PC-3 (cell line): ENCODE data around the gene ALOX12B. TPM values are rescaled to one million over a fixed set of nuclear protein-coding genes. Genes with fewer than 3 reads are reported as not detected.

Source experiments
- ATAC-seq: fragments of 200-7000 bp; cut with Tn5 transposase; 2 replicates; pipeline ENCODE4 v1.9.1; 2020; ENCODE audit warnings: mild to moderate bottlenecking, moderate library complexity
- BruUV-seq: library from RNA; stranded (reverse); fragments of 400-500 nt; replicated peaks from 2 replicates; lab custom pipeline; 2021; lab: Mats Ljungman, UMichigan
- CTCF ChIA-PET: fragments of 300-600 bp; sonication (Branson Sonifier 250); formaldehyde crosslinking; loops from one replicate; lab custom pipeline; 2022; ENCODE audit warnings: antibody characterized with exemption; lab: Charles Lee
- POLR2A ChIA-PET: fragments of 300-600 bp; sonication (Branson Sonifier 250); formaldehyde crosslinking; loops from one replicate; lab custom pipeline; 2022; ENCODE audit warnings: antibody characterized with exemption; ENCODE audit not compliant: unreplicated experiment; lab: Charles Lee
- DNase-seq: peaks from one replicate; pipeline ENCODE4 v3.0.0-alpha.2; 2015
- H2AFZ ChIP-seq: fragments of 300-600 bp; sonication (generic); 2 replicates; pipeline ENCODE4 v1.6.0; 2016; ENCODE audit warnings: antibody characterized with exemption, low read length
- H3F3A ChIP-seq: fragments of 300-600 bp; sonication (generic); one replicate; pipeline ENCODE4 v1.6.0; 2017; ENCODE audit warnings: antibody characterized with exemption, low read length, control low read depth, mild to moderate bottlenecking; ENCODE audit not compliant: unreplicated experiment
- H3K27ac ChIP-seq: fragments of 300-600 bp; sonication (generic); 2 replicates; pipeline ENCODE4 v1.5.1; 2016; ENCODE audit warnings: mild to moderate bottlenecking, low read length
- H3K27me3 ChIP-seq: fragments of 300-600 bp; sonication (generic); 2 replicates; pipeline ENCODE4 v1.6.1; 2016; ENCODE audit warnings: low read length, mixed read lengths
- H3K36me3 ChIP-seq: fragments of 300-600 bp; sonication (generic); 2 replicates; pipeline ENCODE4 v1.6.1; 2016; ENCODE audit warnings: low read depth, mixed run types, low read length, mixed read lengths
- H3K4me1 ChIP-seq: fragments of 300-600 bp; sonication (generic); 2 replicates; pipeline ENCODE4 v1.5.1; 2016; ENCODE audit warnings: low read length; ENCODE audit not compliant: insufficient read depth
- H3K4me2 ChIP-seq: fragments of 300-600 bp; sonication (generic); 2 replicates; pipeline ENCODE4 v1.6.0; 2016; ENCODE audit warnings: low read length
- H3K4me3 ChIP-seq: fragments of 300-600 bp; sonication (generic); 2 replicates; pipeline ENCODE4 v1.5.1; 2016; ENCODE audit warnings: mild to moderate bottlenecking, low read length, mixed read lengths
- H3K79me2 ChIP-seq: fragments of 300-600 bp; sonication (generic); 2 replicates; pipeline ENCODE4 v1.6.1; 2017; ENCODE audit warnings: low read length, mixed read lengths
- H3K9ac ChIP-seq: fragments of 300-600 bp; sonication (generic); 2 replicates; pipeline ENCODE4 v1.6.0; 2016; ENCODE audit warnings: mild to moderate bottlenecking, low read length
- H3K9me2 ChIP-seq: fragments of 300-600 bp; sonication (generic); replicated peaks from 2 replicates; pipeline ENCODE4 v1.6.1; 2016; ENCODE audit warnings: mixed run types, low read length, mixed read lengths
- H3K9me3 ChIP-seq: fragments of 300-600 bp; sonication (generic); 2 replicates; pipeline ENCODE4 v1.6.1; 2016; ENCODE audit warnings: low read length, mixed read lengths
- H4K20me1 ChIP-seq: fragments of 300-600 bp; sonication (generic); 2 replicates; pipeline ENCODE4 v1.6.1; 2016; ENCODE audit warnings: low read length, mixed read lengths
- CTCF ChIP-seq: fragments of 300-600 bp; sonication (generic); conservative IDR thresholded peaks from 2 replicates; pipeline ENCODE4 v1.5.1; 2017; ENCODE audit warnings: antibody characterized with exemption, low read depth, mild to moderate bottlenecking, low read length
- EZH2 ChIP-seq: fragments of 300-600 bp; sonication (generic); IDR thresholded peaks from one replicate; pipeline ENCODE4 v1.6.1; 2017; ENCODE audit warnings: antibody characterized with exemption, mild to moderate bottlenecking, low read length; ENCODE audit not compliant: unreplicated experiment
- EZH2phosphoT487 ChIP-seq: fragments of 300-600 bp; sonication (generic); IDR thresholded peaks from 2 replicates; pipeline ENCODE4 v1.6.1; 2018; ENCODE audit warnings: mild to moderate bottlenecking, antibody characterized with exemption, low read length, borderline replicate concordance
- intact Hi-C: fragments of 100-400 bp; cut with micrococcal nuclease; formaldehyde crosslinking; loops from 2 replicates; pipeline ENCODE4 v1.9.0; 2023
- total RNA-seq: library from RNA; depleted of rRNA; stranded (reverse); fragments of >200 nt; gene quantifications from 2 replicates; pipeline ENCODE4 v1.2.3, GENCODE V29; 2014

ALOX12B gene
- total RNA-seq, 1 experiment from 2014 or later, result 0.55 TPM

GRCh38 chr17:8038954-8039610 is 48.4 kb downstream of the ALOX12B start, which contains the start of gene ALOX15B:
Gene ALOX15B (plus strand): TSS chr17:8039059. CDS start chr17:8039156, 97 bp downstream.
- Histone ChIP-seq H3K36me3 (no peaks in the 10 kb centered on the region), H3K4me3 (no peak within 1 kb of the TSS), H3K79me2 (no peaks in the 10 kb centered on the region), H3K27ac (no peak within 1 kb of the TSS), H2AFZ (no peak within 1 kb of the TSS), H3K27me3 (no peaks in the 10 kb centered on the region), H3K4me2 (no peak within 1 kb of the TSS), H3K9me2 (no peaks in the 10 kb centered on the region), H4K20me1 (no peaks in the 10 kb centered on the region), H3K9ac (no peak within 1 kb of the TSS), H3K4me1 (peaks cover 11% of the 10 kb centered on the region), H3F3A (no peaks in the 10 kb centered on the region), H3K9me3 (no peaks in the 10 kb centered on the region)
- DNase-seq (no peak), ATAC-seq (no peak)
- intact Hi-C loops, result no loop called here
- TF ChIP-seq CTCF (no peak), EZH2 (no peak), EZH2phosphoT487 (no peak)
- CTCF ChIA-PET, result no interaction called here
- BruUV-seq, result no TSS peak
- POLR2A ChIA-PET, result no interaction called here

- Histone ChIP-seq H3K4me3 (no peak overlapping the region), H3K4me1 (peaks cover 31% of the 10 kb centered on the region), H3K27ac (peak overlapping the region; percentile 51), H3K9ac (no peak overlapping the region), H3K36me3 (no peaks in the 10 kb centered on the region), H3K79me2 (no peaks in the 10 kb centered on the region), H3K27me3 (no peaks in the 10 kb centered on the region), H3F3A (no peaks in the 10 kb centered on the region), H3K4me2 (no peak overlapping the region), H2AFZ (no peak overlapping the region), H3K9me2 (no peaks in the 10 kb centered on the region), H4K20me1 (no peaks in the 10 kb centered on the region), H3K9me3 (no peaks in the 10 kb centered on the region)
- intact Hi-C loops, result no loop called here
- POLR2A ChIA-PET, result interaction anchor here (0.6 kb wide), 1 partner anchor 16 kb away, joined by 12 read pairs; no protein-coding TSS in a partner anchor
- CTCF ChIA-PET, result interaction anchor here (0.6 to 1.6 kb wide), 2 partner anchors 15 to 62 kb away, joined by 3 to 4 read pairs; no protein-coding TSS in a partner anchor
- DNase-seq, result no peak
- ATAC-seq, result no peak
- no TSS peak for BruUV-seq
- TF ChIP-seq EZH2phosphoT487 (no peak), CTCF (no peak), EZH2 (no peak)
These were observed 55.1 kb downstream of the ALOX12B start for GRCh38 chr17:8032442-8032841.

GRCh38 chr17:8031950-8032349 is 55.6 kb downstream of the ALOX12B start:
- H3K9me2 ChIP-seq, result no peaks in the 10 kb centered on the region
- no TSS peak for BruUV-seq

More at GRCh38 chr17:8031950-8032349, 55.6 kb downstream of the ALOX12B start:
- no peak for TF ChIP-seq CTCF
- TF ChIP-seq EZH2phosphoT487, result no peak
- TF ChIP-seq EZH2, result no peak
- H3K79me2 ChIP-seq, result no peaks in the 10 kb centered on the region
- POLR2A ChIA-PET, result no interaction called here
- no peak overlapping the region for H3K4me2 ChIP-seq
- CTCF ChIA-PET, result interaction anchor here (1.6 kb wide), 1 partner anchor 14 kb away, joined by 4 read pairs; no protein-coding TSS in a partner anchor
- intact Hi-C loops, result no loop called here
- H3K36me3 ChIP-seq, result no peaks in the 10 kb centered on the region
- no peaks in the 10 kb centered on the region for H3K27me3 ChIP-seq
- H2AFZ ChIP-seq, result no peak overlapping the region
- H3K27ac ChIP-seq, result no peak overlapping the region
- no peak overlapping the region for H3K9ac ChIP-seq
- no peaks in the 10 kb centered on the region for H4K20me1 ChIP-seq
- DNase-seq, result no peak
- H3F3A ChIP-seq, result no peaks in the 10 kb centered on the region
- H3K4me1 ChIP-seq, result peaks cover 31% of the 10 kb centered on the region
- H3K4me3 ChIP-seq, result no peak overlapping the region
- H3K9me3 ChIP-seq, result no peaks in the 10 kb centered on the region
- 0 out of 2 replicates have a peak, but pooled peaks have one; percentile 39 for ATAC-seq
